Endothelial cell (in vitro differentiated cells): ENCODE results near the gene MYDGF. TPM values are rescaled to one million over a fixed set of nuclear protein-coding genes. Genes with fewer than 3 reads are reported as not detected.

Experiments
- DNase-seq: peaks from one replicate; pipeline ENCODE4 v3.0.0; 2021; ENCODE audit warnings: low spot score
- H3K27ac Mint-ChIP-seq: one replicate; pipeline ENCODE4 v1.8.0; 2021; ENCODE audit warnings: mixed read lengths, inconsistent platforms; ENCODE audit not compliant: unreplicated experiment
- H3K27me3 Mint-ChIP-seq: one replicate; pipeline ENCODE4 v1.8.0; 2021; ENCODE audit warnings: mild to moderate bottlenecking, moderate library complexity, mixed read lengths, inconsistent platforms; ENCODE audit not compliant: unreplicated experiment
- H3K36me3 Mint-ChIP-seq: one replicate; pipeline ENCODE4 v1.8.0; 2021; ENCODE audit warnings: mild to moderate bottlenecking, low read depth, mixed read lengths, inconsistent platforms; ENCODE audit not compliant: unreplicated experiment
- H3K4me1 Mint-ChIP-seq: one replicate; pipeline ENCODE4 v1.8.0; 2021; ENCODE audit warnings: mild to moderate bottlenecking, mixed read lengths, inconsistent platforms; ENCODE audit not compliant: unreplicated experiment
- H3K4me3 Mint-ChIP-seq: one replicate; pipeline ENCODE4 v1.8.0; 2021; ENCODE audit warnings: mild to moderate bottlenecking, mixed read lengths, inconsistent platforms; ENCODE audit not compliant: unreplicated experiment
- H3K9me3 Mint-ChIP-seq: one replicate; pipeline ENCODE4 v1.8.0; 2021; ENCODE audit warnings: mixed read lengths, inconsistent platforms; ENCODE audit not compliant: unreplicated experiment
- total RNA-seq: library from RNA; stranded (reverse); fragmentation: NEBNext Ultra II Directional; extraction: Animal tissue kit (Norgen Biotek cat#: 25700); gene quantifications from one replicate; pipeline ENCODE4 v1.2.1, GENCODE V29; 2021; ENCODE audit not compliant: unreplicated experiment
- TF ChIP-seq, protein P1 (sequence below): fragments of 200-600 bp; sonication (generic); IDR thresholded peaks from one replicate; pipeline ENCODE4 v1.5.0; 2021; ENCODE audit warnings: antibody characterized with exemption; ENCODE audit not compliant: unreplicated experiment

Gene MYDGF
- total RNA-seq, 1 donor from 2014 or later: 112 TPM

DNA sequence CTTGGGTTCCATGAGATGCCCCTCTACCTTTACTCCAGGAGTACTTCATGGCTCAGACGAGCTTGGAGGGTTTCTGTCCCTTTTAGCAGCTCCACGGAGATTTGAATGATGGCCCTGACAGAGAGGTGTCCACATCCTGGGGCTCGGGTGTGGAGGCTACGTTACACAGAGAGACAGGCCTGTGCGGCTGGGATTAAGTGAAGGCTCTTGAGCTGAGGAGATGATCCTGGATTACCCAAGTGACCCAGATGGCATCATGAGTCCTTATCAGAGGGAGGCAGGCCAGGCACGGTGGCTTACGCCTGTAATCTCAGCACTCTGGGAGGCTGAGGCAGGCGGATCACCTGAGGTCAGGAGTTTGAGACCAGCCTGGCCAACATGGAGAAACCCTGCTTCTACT is 41.1 kb upstream of the MYDGF start:
- no peak for DNase-seq
- no peaks in the 10 kb centered on the region for H3K4me1 Mint-ChIP-seq
- TF ChIP-seq, protein P1, sequence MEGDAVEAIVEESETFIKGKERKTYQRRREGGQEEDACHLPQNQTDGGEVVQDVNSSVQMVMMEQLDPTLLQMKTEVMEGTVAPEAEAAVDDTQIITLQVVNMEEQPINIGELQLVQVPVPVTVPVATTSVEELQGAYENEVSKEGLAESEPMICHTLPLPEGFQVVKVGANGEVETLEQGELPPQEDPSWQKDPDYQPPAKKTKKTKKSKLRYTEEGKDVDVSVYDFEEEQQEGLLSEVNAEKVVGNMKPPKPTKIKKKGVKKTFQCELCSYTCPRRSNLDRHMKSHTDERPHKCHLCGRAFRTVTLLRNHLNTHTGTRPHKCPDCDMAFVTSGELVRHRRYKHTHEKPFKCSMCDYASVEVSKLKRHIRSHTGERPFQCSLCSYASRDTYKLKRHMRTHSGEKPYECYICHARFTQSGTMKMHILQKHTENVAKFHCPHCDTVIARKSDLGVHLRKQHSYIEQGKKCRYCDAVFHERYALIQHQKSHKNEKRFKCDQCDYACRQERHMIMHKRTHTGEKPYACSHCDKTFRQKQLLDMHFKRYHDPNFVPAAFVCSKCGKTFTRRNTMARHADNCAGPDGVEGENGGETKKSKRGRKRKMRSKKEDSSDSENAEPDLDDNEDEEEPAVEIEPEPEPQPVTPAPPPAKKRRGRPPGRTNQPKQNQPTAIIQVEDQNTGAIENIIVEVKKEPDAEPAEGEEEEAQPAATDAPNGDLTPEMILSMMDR: no peak
- no peaks in the 10 kb centered on the region for H3K27me3 Mint-ChIP-seq
- H3K4me3 Mint-ChIP-seq: no peak overlapping the region
- H3K9me3 Mint-ChIP-seq: no peaks in the 10 kb centered on the region
- no peak overlapping the region for H3K27ac Mint-ChIP-seq
- H3K36me3 Mint-ChIP-seq: peaks cover 30% of the 10 kb centered on the region

DNA sequence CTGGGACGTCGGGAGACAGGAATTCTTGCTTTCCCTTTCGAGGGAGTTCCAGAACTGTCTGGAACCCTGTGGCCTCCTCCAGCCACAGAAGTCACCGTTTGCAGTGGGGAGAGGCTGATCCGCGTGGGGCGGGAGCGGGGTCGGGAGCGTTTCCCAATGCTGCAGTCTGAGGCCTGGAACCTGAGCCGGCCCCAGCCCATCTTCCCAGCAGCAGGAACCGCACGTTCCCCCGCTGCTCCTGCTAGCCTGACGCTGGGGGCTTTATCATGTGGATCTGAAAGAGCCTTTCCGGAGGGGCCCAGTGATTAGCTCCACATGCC is 40.1 kb upstream of the MYDGF start:
- Mint-ChIP-seq H3K36me3 (peaks cover 28% of the 10 kb centered on the region), H3K9me3 (no peaks in the 10 kb centered on the region), H3K27me3 (no peaks in the 10 kb centered on the region), H3K4me3 (no peak overlapping the region), H3K27ac (no peak overlapping the region), H3K4me1 (no peaks in the 10 kb centered on the region)
- TF ChIP-seq, protein P1: no peak
- DNase-seq: no peak

DNA sequence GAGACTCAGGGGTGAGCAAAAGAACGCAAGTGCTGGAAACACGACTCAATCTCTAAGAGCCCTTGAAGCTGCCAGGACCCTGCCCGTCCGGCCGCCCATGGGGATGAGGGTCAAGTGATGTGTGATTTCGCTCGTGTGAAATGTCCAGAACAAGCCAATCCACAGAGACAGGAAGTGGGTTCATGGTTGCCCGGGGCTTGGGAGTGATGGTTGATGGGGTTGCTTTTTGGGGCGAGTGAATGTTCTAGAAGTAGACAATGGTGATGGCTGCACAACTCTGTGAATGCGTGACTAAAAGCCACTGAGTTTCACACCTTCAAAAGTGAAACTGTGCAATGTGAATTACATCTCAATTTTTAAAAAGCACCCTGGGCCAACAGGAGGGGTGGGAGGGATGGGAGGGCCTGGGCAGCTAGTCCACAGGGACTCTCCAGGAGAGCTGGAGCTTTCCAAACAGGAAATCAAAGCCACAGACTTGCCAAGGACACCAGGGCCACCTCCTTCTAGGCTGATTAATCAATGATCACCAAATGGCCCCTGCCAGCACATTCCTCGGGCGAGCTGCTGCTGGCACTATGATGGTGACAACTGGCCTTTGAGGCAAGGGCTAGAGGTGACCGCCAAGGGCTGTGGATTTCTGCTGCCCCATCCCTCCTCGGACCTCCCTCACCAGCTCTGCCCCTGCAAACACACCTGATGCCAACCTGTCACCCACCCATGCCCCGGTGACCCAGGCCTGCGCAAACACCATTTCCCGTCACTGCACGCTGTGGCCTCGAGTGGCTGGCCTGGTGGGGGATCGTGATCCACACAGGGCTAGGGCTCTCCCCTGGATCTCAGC is 39.5 kb upstream of the MYDGF start:
- TF ChIP-seq, protein P1: no peak
- no peak for DNase-seq
- no peaks in the 10 kb centered on the region for H3K4me1 Mint-ChIP-seq
- H3K27me3 Mint-ChIP-seq: no peaks in the 10 kb centered on the region
- no peaks in the 10 kb centered on the region for H3K9me3 Mint-ChIP-seq
- peaks cover 27% of the 10 kb centered on the region for H3K36me3 Mint-ChIP-seq
- no peak overlapping the region for H3K4me3 Mint-ChIP-seq
- no peak overlapping the region for H3K27ac Mint-ChIP-seq

DNA sequence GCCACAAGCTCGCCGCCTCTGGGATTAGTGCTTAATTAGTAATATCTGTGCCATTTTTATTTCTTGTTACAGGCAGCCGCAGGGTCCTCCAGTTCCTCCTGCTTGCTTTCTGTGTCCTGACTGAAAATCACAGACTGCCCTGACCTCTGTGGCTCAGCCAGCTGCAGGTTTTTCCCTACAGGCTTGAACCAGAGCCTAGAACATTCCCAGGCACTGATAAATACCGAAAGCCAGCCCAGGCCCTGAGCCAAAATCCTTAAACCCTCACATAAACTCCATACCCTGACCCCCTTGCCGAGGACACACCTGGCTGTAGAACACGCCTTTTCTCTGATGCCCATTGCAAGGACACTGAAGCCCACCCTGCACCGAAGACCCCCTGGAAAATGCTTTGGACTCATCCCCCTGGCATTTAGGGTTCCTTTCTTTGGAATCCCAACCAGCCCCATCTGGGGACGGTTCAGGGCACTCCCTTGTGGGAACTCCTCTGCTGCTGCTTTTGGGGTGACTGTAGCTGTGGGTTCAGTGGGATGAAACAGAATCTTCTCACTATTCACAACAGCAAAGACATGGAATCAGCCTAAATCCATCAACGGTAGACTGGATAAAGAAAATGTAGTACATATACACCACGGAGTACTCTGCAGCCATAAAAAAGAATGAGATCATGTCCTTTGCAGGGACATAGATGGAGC is 38.0 kb upstream of the MYDGF start:
- no peak overlapping the region for H3K27ac Mint-ChIP-seq
- H3K9me3 Mint-ChIP-seq: no peaks in the 10 kb centered on the region
- no peak for DNase-seq
- peaks cover 27% of the 10 kb centered on the region for H3K36me3 Mint-ChIP-seq
- no peaks in the 10 kb centered on the region for H3K4me1 Mint-ChIP-seq
- H3K27me3 Mint-ChIP-seq: no peaks in the 10 kb centered on the region
- no peak overlapping the region for H3K4me3 Mint-ChIP-seq
- TF ChIP-seq, protein P1: no peak

DNA sequence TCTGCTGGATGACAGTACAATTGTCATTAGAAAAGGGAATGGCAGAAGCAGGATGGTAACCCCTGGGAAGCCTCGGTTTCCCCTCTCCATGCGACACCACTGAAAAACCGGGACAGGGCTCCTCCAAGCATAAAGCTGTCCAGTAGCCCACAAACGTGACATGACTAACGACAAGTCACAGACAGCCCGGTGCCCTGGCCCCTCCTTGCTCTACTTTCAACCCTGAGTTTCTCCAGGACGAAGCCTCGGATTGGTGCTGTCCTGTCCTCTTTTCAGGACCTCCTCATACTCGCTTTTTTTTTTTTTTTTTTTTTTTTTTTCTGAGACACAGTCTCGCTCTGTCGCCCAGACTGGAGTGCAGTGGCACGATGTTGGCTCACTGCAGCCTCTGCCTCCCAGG is 37.2 kb upstream of the MYDGF start:
- H3K36me3 Mint-ChIP-seq: peaks cover 30% of the 10 kb centered on the region
- no peaks in the 10 kb centered on the region for H3K9me3 Mint-ChIP-seq

More for the DNA sequence above, 37.2 kb upstream of the MYDGF start:
- Mint-ChIP-seq H3K27me3 (peaks cover under 1% of the 10 kb centered on the region), H3K27ac (no peak overlapping the region), H3K4me3 (no peak overlapping the region), H3K4me1 (no peaks in the 10 kb centered on the region)
- TF ChIP-seq, protein P1: no peak
- DNase-seq: no peak
